Measurements from ENCODE around the gene TMEM125. TPM values are rescaled to one million over a fixed set of nuclear protein-coding genes. Genes with fewer than 3 reads are reported as not detected.
A peak's percentile ranks its signal among the peaks of the same experiment; 100 is the strongest.

Gene TMEM125
- total and polyA plus RNA-seq, 12 donors, result 0.15 to 0.37 (median 0.22) TPM; not detected in 6

- no peak for TF ChIP-seq CTCF (IDR thresholded peaks at IDR 0.05)
- Histone ChIP-seq H3K4me3 (no peak overlapping the region), H3K4me1 (peaks cover 11 to 80% (median 34%) of the 10 kb centered on the region in 9 donors), H3K36me3 (no peaks in the 10 kb centered on the region), H3K27me3 (no peaks in the 10 kb centered on the region), H3K9me3 (no peaks in the 10 kb centered on the region), H3K27ac (peak overlapping the region in 1 of 10 donors; percentile 76)
- WGBS, 2 donors, result 82 to 86% methylated on average over 1 of the region's 1 CpG
- no peak for ATAC-seq
- DNase-seq, result no peak
- intact Hi-C loops (cut with DNase I), result loop anchor here in 3 of 10 donors (5.0 kb wide), 3 partner anchors 49 to 61 kb away; partner anchors contain the start of gene CDC20 (in 1 of the 3)
Observed at GRCh38 chr1:43298055-43298454, 28.3 kb downstream of the TMEM125 start.

DNA sequence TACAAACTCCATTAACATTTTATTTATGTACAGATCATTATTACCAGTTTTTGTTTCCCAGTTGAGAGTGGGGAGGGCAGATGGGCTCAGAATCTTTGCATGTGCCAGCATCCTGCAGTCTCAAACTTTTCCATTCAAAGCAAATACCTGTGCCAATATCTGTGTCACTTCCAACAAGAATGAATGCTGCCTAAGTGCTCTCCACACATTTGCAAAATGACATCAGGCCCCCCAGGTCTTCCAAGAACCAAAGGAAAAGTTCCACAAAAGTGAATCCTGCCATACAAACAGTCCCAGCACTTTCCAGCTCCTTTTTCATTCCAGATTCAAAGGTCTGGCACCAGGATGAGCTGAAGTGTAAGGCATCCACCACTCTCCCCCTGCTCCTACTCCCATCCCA is 29.3 kb downstream of the TMEM125 start:
- DNase-seq (no peak), ATAC-seq (no peak)
- no peak for TF ChIP-seq CTCF (IDR thresholded peaks at IDR 0.05)
- Histone ChIP-seq H3K4me1 (peaks cover 11 to 80% (median 42%) of the 10 kb centered on the region in 9 donors), H3K27ac (peak overlapping the region in 8 of 10 donors; percentile 3 to 94 (median 86)), H3K27me3 (no peaks in the 10 kb centered on the region), H3K9me3 (no peaks in the 10 kb centered on the region), H3K36me3 (no peaks in the 10 kb centered on the region), H3K4me3 (no peak overlapping the region)
- intact Hi-C loops (cut with DNase I), result loop anchor here in 3 of 10 donors (5.0 kb wide), 3 partner anchors 48 to 62 kb away; partner anchors contain the start of gene CDC20 (in 1 of the 3)

DNA sequence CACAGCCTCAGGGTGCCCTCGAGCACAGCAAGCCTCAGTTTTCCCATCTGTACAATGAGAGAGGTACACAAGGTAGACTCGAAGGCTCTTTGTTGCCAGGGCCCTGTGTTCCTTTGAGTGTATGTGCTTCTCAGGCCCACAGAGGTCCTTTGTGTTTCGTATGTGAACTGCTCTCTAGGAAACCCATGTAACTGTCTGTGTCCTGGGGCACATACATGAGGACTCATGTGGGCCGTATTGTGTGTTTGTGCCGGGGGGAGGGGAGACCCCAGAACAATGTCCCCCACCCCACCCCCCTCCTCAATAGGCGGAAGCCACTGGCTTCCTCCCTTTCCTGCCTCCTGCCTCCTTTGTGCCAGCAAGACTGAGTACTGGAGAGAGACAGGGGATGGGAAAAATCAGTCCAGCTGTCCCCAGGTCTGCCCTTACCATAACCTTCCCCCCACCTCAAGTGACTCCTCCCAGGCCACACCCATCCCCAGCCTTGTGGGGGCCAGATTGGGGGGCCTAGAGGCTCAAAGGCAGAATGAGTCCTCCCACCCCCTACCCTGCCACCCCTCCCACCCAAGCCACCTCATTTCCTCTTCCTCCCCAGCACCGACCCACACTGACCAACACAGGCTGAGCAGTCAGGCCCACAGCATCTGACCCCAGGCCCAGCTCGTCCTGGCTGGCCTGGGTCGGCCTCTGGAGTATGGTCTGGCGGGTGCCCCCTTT is 30.8 kb downstream of the TMEM125 start, which contains the start of gene TIE1:
Gene TIE1 (plus strand): TSS at position 605 of the 717 bp plus-strand sequence. CDS start 90 bp downstream, at position 695.
- WGBS, 2 donors, result 65 to 69% methylated on average over 10 of the region's 10 CpGs
- ATAC-seq (peak; percentile 68 to 89 (median 83)), DNase-seq (peak; percentile 52 to 80)
- Histone ChIP-seq H3K36me3 (peaks cover 0 to 7% (median 0%) of the 10 kb centered on the region in 9 donors), H3K4me1 (peaks cover 7 to 79% (median 40%) of the 10 kb centered on the region in 9 donors), H3K4me3 (peak within 1 kb of the TSS; percentile 32 to 63 (median 50)), H3K9me3 (no peaks in the 10 kb centered on the region), H3K27ac (peak within 1 kb of the TSS; percentile 71 to 94 (median 84)), H3K27me3 (no peaks in the 10 kb centered on the region)
- no peak for TF ChIP-seq CTCF (IDR thresholded peaks at IDR 0.05)
- intact Hi-C loops (cut with DNase I), result loop anchor here in 4 of 10 donors (5.0 kb wide), 4 partner anchors 42 to 67 kb away; partner anchors contain the start of gene ELOVL1 (in 1 of the 4)

GRCh38 chr1:43302201-43302600 is 32.4 kb downstream of the TMEM125 start:
- no peaks in the 10 kb centered on the region for H3K27me3 ChIP-seq
- peak overlapping the region in 9 of 10 donors; percentile 40 to 63 (median 53) for H3K4me3 ChIP-seq
- DNase-seq (no peak), ATAC-seq (peak in 2 of 8 donors; percentile 12 to 13)
- TF ChIP-seq CTCF (IDR thresholded peaks at IDR 0.05), result no peak
- H3K27ac ChIP-seq, result peak overlapping the region in 9 of 10 donors; percentile 73 to 94 (median 84)
- intact Hi-C loops (cut with DNase I), result loop anchor here in 4 of 10 donors (2.0 to 5.0 kb wide), 5 partner anchors 40 to 65 kb away; partner anchors contain the start of gene ELOVL1 (in 1 of the 4)
- peaks cover 3 to 71% (median 33%) of the 10 kb centered on the region in 9 donors for H3K4me1 ChIP-seq
- no peaks in the 10 kb centered on the region for H3K9me3 ChIP-seq
- 26 to 43% methylated on average over 1 of the region's 1 CpG for WGBS, 2 donors
- peaks cover 0 to 21% (median 0%) of the 10 kb centered on the region in 9 donors for H3K36me3 ChIP-seq
